HepG2 (cell line): ENCODE measurements around the gene ANKRD6. TPM values are rescaled to one million over a fixed set of nuclear protein-coding genes. Genes with fewer than 3 reads are reported as not detected.

ENCODE experiments used
- CENPX ChIP-seq: sonication (generic); formaldehyde crosslinking; IDR thresholded peaks from 2 replicates; pipeline ENCODE4 v1.9.0; 2021; ENCODE audit warnings: mild to moderate bottlenecking, missing genetic modification reagents, moderate library complexity
- ETV6 ChIP-seq: sonication (generic); formaldehyde crosslinking; conservative IDR thresholded peaks from 2 replicates; pipeline ENCODE4 v1.4.0; 2020; ENCODE audit warnings: missing genetic modification reagents
- GLMP ChIP-seq: sonication (generic); formaldehyde crosslinking; IDR thresholded peaks from 2 replicates; pipeline ENCODE4 v1.9.0; 2021; ENCODE audit warnings: missing genetic modification reagents, mild to moderate bottlenecking, borderline replicate concordance
- JARID2 ChIP-seq: sonication (generic); formaldehyde crosslinking; IDR thresholded peaks from 2 replicates; pipeline ENCODE4 v1.8.1; 2023; ENCODE audit warnings: missing genetic modification reagents, inconsistent platforms; ENCODE audit not compliant: insufficient replicate concordance
- MAFG ChIP-seq: sonication (generic); formaldehyde crosslinking; IDR thresholded peaks from 2 replicates; pipeline ENCODE4 v1.5.1; 2020; ENCODE audit warnings: mild to moderate bottlenecking, missing genetic modification reagents
- MBNL3 ChIP-seq: fragments of 250-450 bp; sonication (Bioruptor Pico); conservative IDR thresholded peaks from 2 replicates; pipeline ENCODE4 v1.8.0; 2022; ENCODE audit warnings: mild to moderate bottlenecking, inconsistent platforms
- NKX3-1 ChIP-seq: sonication (generic); formaldehyde crosslinking; IDR thresholded peaks from 2 replicates; pipeline ENCODE4 v1.5.0; 2020; ENCODE audit warnings: missing genetic modification reagents
- PCBP2 ChIP-seq: fragments of 200-400 bp; formaldehyde crosslinking; optimal IDR thresholded peaks from 2 replicates; pipeline ENCODE3; 2018; ENCODE audit warnings: low read length, low read depth; ENCODE audit not compliant: poor library complexity, severe bottlenecking
- RBM22 ChIP-seq: fragments of 200-400 bp; formaldehyde crosslinking; optimal IDR thresholded peaks from 2 replicates; pipeline ENCODE3; 2017; ENCODE audit warnings: mild to moderate bottlenecking, low read length, moderate library complexity
- ZBTB21 ChIP-seq: sonication (generic); formaldehyde crosslinking; IDR thresholded peaks from 2 replicates; pipeline ENCODE4 v1.4.0; 2020; ENCODE audit warnings: missing genetic modification reagents
- ZBTB26 ChIP-seq: IDR thresholded peaks from 2 replicates; pipeline ENCODE4 v1.6.1; 2016; ENCODE audit warnings: missing compliant biosample characterization, missing genetic modification reagents, borderline replicate concordance
- ZFP62 ChIP-seq: sonication (generic); formaldehyde crosslinking; IDR thresholded peaks from 2 replicates; pipeline ENCODE4 v1.4.0; 2020; ENCODE audit warnings: missing genetic modification reagents
- ZNF121 ChIP-seq: sonication (generic); formaldehyde crosslinking; IDR thresholded peaks from 2 replicates; pipeline ENCODE4 v1.5.0; 2020; ENCODE audit warnings: mild to moderate bottlenecking, missing genetic modification reagents
- ZNF275 ChIP-seq: sonication (generic); formaldehyde crosslinking; IDR thresholded peaks from 2 replicates; pipeline ENCODE4 v1.8.0; 2022; ENCODE audit warnings: missing genetic modification reagents, mild to moderate bottlenecking, inconsistent platforms, borderline replicate concordance
- ZNF468 ChIP-seq: sonication (generic); formaldehyde crosslinking; IDR thresholded peaks from 2 replicates; pipeline ENCODE4 v1.8.0; 2022; ENCODE audit warnings: mild to moderate bottlenecking, moderate library complexity, missing genetic modification reagents
- ZNF484 ChIP-seq: sonication (generic); formaldehyde crosslinking; IDR thresholded peaks from 2 replicates; pipeline ENCODE4 v1.5.1; 2020; ENCODE audit warnings: mild to moderate bottlenecking, low read depth, missing genetic modification reagents, borderline replicate concordance
- ZNF570 ChIP-seq: sonication (generic); formaldehyde crosslinking; IDR thresholded peaks from 2 replicates; pipeline ENCODE4 v1.4.0; 2020; ENCODE audit warnings: mild to moderate bottlenecking, missing genetic modification reagents, borderline replicate concordance
- ZNF572 ChIP-seq: sonication (generic); formaldehyde crosslinking; IDR thresholded peaks from 2 replicates; pipeline ENCODE4 v1.5.1; 2020; ENCODE audit warnings: mild to moderate bottlenecking, missing genetic modification reagents
- ZNF704 ChIP-seq: sonication (generic); formaldehyde crosslinking; IDR thresholded peaks from 2 replicates; pipeline ENCODE4 v1.8.1; 2023; ENCODE audit warnings: mild to moderate bottlenecking, inconsistent platforms, moderate library complexity, missing genetic modification reagents, borderline replicate concordance
- ZNF740 ChIP-seq: sonication (generic); formaldehyde crosslinking; IDR thresholded peaks from 2 replicates; pipeline ENCODE4 v1.4.0; 2020; ENCODE audit warnings: missing genetic modification reagents
- ZNF747 ChIP-seq: sonication (generic); formaldehyde crosslinking; IDR thresholded peaks from 2 replicates; pipeline ENCODE4 v1.8.1; 2023; ENCODE audit warnings: missing genetic modification reagents, mild to moderate bottlenecking, borderline replicate concordance
- ZNF772 ChIP-seq: sonication (generic); formaldehyde crosslinking; IDR thresholded peaks from 2 replicates; pipeline ENCODE4 v1.5.0; 2020; ENCODE audit warnings: mild to moderate bottlenecking, missing genetic modification reagents
- ZNF775 ChIP-seq: sonication (generic); formaldehyde crosslinking; IDR thresholded peaks from 2 replicates; pipeline ENCODE4 v1.4.0; 2020; ENCODE audit warnings: missing genetic modification reagents, mild to moderate bottlenecking, moderate library complexity, borderline replicate concordance
- ZSCAN29 ChIP-seq: sonication (generic); formaldehyde crosslinking; conservative IDR thresholded peaks from 2 replicates; pipeline ENCODE4 v1.4.0; 2020; ENCODE audit warnings: mild to moderate bottlenecking, missing genetic modification reagents
- polyA plus RNA-seq, 8 experiments: library from polyadenylated mRNA; depleted of rRNA in 3 of 8; stranded (reverse) in 7 of 8; unstranded in 1 of 8; fragments of >200 nt; fragmentation: Illumina TruSeq in 4 of 8; extraction: Trizol in 4 of 8; gene quantifications; 2 replicates each; pipeline versions ENCODE4 v1.2.1 to v1.2.3, GENCODE V29; 2011 to 2016; ENCODE audit warnings: low read depth in 4 of 8, missing spikeins in 1 of 8, mixed read lengths in 1 of 8; ENCODE audit not compliant: insufficient read depth in 1 of 8
- total RNA-seq, 5 experiments: library from RNA; depleted of rRNA; stranded (reverse); fragments of >200 nt; fragmentation: Illumina TruSeq; extraction: Trizol; gene quantifications; 2 replicates each; pipeline ENCODE4 v1.2.3, GENCODE V29; 2016; ENCODE audit warnings: low read depth in 1 of 5

Gene ANKRD6
- total and polyA plus RNA-seq, 2 of the 13 experiments (the other 11 are each of a cell fraction or from before 2014, with no cell fraction given), result 0.18 to 0.36 TPM

- TF ChIP-seq MBNL3 (CRISPR knock-in tag), result no peak
- no peak for TF ChIP-seq ZBTB21
- TF ChIP-seq ZSCAN29 (CRISPR knock-in tag), result no peak
- no peak for TF ChIP-seq CENPX (CRISPR knock-in tag)
- TF ChIP-seq ZBTB26, result peak; percentile 54; the same call in 1 of the 2 replicates
- TF ChIP-seq ZNF570, result no peak
- TF ChIP-seq ETV6, result peak; percentile 34; the same call in 1 of the 2 replicates
- TF ChIP-seq ZNF572 (CRISPR knock-in tag), result no peak
- no peak for TF ChIP-seq ZNF484 (CRISPR knock-in tag)
- peak; percentile 80; the same call in 1 of the 2 replicates for TF ChIP-seq ZNF704 (CRISPR knock-in tag)
- no peak for TF ChIP-seq ZNF775 (CRISPR knock-in tag)
- TF ChIP-seq RBM22, result no peak
- TF ChIP-seq ZNF468 (CRISPR knock-in tag), result no peak
- TF ChIP-seq NKX3-1 (CRISPR knock-in tag), result peak; percentile 66; the same call in 1 of the 2 replicates
- no peak for TF ChIP-seq ZNF747 (CRISPR knock-in tag)
- no peak for TF ChIP-seq JARID2 (CRISPR knock-in tag)
- 0 out of 2 replicates have a peak, but pooled peaks have one; percentile 10 for TF ChIP-seq ZNF121
- no peak for TF ChIP-seq MAFG (CRISPR knock-in tag)
- TF ChIP-seq PCBP2, result no peak
- peak; percentile 91; the same call in 1 of the 2 replicates for TF ChIP-seq ZNF275 (CRISPR knock-in tag)
- no peak for TF ChIP-seq ZFP62 (CRISPR knock-in tag)
- TF ChIP-seq ZNF772, result 0 out of 2 replicates have a peak, but pooled peaks have one; percentile 65
- no peak for TF ChIP-seq ZNF740
- no peak for TF ChIP-seq GLMP
Measured at GRCh38 chr6:89638320-89639195, 205.6 kb downstream of the ANKRD6 start, which contains the start of gene LYRM2 (continued).
